ENCODE data around the gene DUSP2.

- TF ChIP-seq TARDBP (IDR thresholded peaks at IDR 0.05): no peak
- TF ChIP-seq ELF4 (IDR thresholded peaks at IDR 0.05): no peak
- no peak for TF ChIP-seq SP1 (IDR thresholded peaks at IDR 0.05)
- no peak for TF ChIP-seq FOXA1 (IDR thresholded peaks at IDR 0.05)
- TF ChIP-seq BHLHE40 (IDR thresholded peaks at IDR 0.05; ENCODE audit: borderline replicate concordance): no peak
- no peak for TF ChIP-seq LEF1 (IDR thresholded peaks at IDR 0.05; ENCODE audit: borderline replicate concordance)
- no peak for TF ChIP-seq SUZ12 (IDR thresholded peaks at IDR 0.05)
- no peak for TF ChIP-seq HDGF (IDR thresholded peaks at IDR 0.05; ENCODE audit: borderline replicate concordance)
- no peak for TF ChIP-seq FOXM1 (IDR thresholded peaks at IDR 0.05; ENCODE audit: borderline replicate concordance)
These were observed 30.7 kb upstream of the DUSP2 start for GRCh38 chr2:96175951-96176350.

Data from HEK293T (cell line).